GM10847 (cell line): ENCODE measurements around the gene TFRC.

Source experiments
- POLR2A ChIP-seq: IDR thresholded peaks from 2 replicates; pipeline ENCODE4 v1.6.1; 2011; ENCODE audit not compliant: insufficient read length; ENCODE audit errors: extremely low read depth

The TFRC gene

GRCh38 chr3:196096382-196096953 lies 14.6 kb upstream of the TFRC start:
- TF ChIP-seq POLR2A, result no peak

GRCh38 chr3:196093317-196094111 lies 11.6 kb upstream of the TFRC start:
- no peak for TF ChIP-seq POLR2A

DNA sequence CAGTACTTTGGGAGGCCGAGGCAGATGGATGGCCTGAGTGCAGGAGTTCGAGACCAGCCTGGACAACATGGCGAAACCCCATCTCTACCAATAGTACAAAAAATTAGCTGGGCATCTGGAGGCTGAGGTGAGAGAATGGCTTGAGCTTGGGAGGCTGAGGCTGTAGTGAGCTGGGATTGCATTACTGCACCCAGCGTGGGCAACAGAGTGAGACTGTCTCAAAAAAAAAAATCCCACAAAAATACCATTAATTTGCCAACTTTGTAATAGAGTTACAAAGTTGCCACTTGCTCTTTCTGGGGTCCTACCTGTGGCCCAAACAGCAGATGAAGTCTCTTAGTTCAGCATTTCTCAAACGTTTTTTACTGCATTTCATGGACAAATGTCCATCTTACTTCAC lies 6.0 kb upstream of the TFRC start:
- no peak for TF ChIP-seq POLR2A

- no peak for TF ChIP-seq POLR2A
Measured at GRCh38 chr3:196082619-196082971, 705 bp upstream of the TFRC start.

DNA sequence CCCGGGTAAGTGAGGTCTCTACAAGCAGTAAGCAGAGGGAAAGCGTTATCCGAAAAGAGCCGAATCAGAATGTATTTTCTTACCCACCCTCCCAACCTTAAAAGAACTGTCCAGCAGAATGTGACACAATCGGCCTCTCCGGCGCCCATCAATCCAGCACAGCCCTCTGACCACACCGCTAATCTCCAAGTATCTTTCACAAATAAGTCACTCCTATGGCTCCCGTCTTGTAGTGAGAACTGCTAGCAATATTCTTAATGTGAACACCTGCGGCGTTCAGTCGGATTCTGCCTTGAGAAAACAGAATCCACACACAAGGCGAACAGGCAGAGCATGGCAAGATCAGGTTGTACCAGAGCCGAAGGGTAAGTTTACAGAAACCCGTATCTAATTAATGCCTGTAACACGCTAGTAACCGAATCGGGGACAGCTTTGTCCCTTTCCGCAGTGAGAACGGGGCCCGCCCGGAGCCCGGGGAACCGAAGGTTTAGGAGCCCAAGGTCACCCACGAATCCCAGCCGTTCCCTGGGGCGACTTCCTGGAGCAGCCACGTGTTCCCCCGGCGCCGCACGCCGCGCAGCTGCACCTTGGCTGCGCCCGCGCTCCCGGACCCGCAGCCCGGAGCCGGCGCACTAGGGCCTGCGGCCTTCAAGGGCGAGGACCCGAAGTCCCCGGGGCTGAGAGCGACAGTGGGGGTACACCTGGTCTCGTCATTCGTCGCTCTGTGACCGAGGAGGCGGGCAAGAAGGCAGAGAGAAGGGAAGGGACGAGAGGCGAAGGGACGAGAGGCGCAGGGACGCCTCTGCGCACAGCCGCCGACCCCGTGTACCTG lies 672 bp downstream of the TFRC start:
- TF ChIP-seq POLR2A, result no peak

GRCh38 chr3:196079682-196080081 lies 2.2 kb downstream of the TFRC start:
- no peak for TF ChIP-seq POLR2A

- no peak for TF ChIP-seq POLR2A
Measured at GRCh38 chr3:196075013-196075412, 6.9 kb downstream of the TFRC start.

GRCh38 chr3:196073255-196073753 lies 8.6 kb downstream of the TFRC start:
- no peak for TF ChIP-seq POLR2A

GRCh38 chr3:196072313-196072712 lies 9.6 kb downstream of the TFRC start:
- no peak for TF ChIP-seq POLR2A

GRCh38 chr3:196067439-196067838 lies 14.5 kb downstream of the TFRC start:
- no peak for TF ChIP-seq POLR2A

- no peak for TF ChIP-seq POLR2A
Measured at GRCh38 chr3:196063971-196064370, 17.9 kb downstream of the TFRC start.

DNA sequence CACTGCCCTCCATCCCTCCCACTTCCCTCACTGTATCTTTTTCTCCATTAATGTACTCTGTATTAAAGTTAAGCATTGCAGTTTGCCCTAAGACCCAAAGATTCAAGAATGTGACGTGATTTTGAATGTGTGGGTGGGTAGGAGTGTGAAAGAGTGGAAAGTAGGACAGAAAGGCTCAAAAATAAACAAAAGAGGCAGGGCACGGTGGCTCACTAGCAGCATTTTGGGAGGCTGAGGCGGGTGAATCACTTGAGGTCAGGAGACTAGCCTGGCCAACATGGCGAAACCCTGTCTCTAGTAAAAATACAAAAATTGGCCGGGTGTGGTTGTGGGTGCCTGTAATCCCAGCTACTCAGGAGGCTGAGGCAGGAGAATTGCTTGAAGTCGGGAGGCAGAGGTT lies 18.4 kb downstream of the TFRC start:
- TF ChIP-seq POLR2A, result no peak

GRCh38 chr3:196063049-196063448 lies 18.8 kb downstream of the TFRC start:
- no peak for TF ChIP-seq POLR2A

GRCh38 chr3:196060834-196061233 lies 21.1 kb downstream of the TFRC start:
- TF ChIP-seq POLR2A, result no peak

GRCh38 chr3:196057760-196058331 lies 24.0 kb downstream of the TFRC start:
- TF ChIP-seq POLR2A, result no peak
